ENCODE data around the gene ABLIM3.

DNA sequence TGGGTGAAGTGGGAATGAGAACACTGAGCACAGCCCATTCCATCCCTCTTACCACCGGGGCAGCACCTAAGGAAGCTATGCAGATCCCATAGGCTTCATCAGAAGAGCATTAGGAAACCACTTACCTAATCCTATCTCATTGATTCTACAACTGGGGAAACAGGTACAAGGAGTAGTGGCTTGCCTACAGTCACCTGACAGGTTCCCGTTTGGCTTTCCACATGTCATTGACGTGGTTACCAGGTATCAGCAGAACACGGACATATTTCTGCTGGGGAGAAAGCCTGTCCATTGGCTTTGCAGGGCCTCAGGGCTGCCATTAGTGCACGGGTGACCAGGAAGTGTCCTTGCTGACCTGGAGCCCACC is 141.7 kb downstream of the ABLIM3 start:
- TF ChIP-seq CTCF (IDR thresholded peaks at IDR 0.05; ENCODE audit: poor library complexity, severe bottlenecking) (no peak), POLR2AphosphoS5 (IDR thresholded peaks at IDR 0.05) (no peak), SMC3 (conservative IDR thresholded peaks at IDR 0.05; ENCODE audit: poor library complexity) (no peak), EZH2 (IDR thresholded peaks at IDR 0.05; ENCODE audit: borderline replicate concordance, insufficient read depth, low read length, poor library complexity, severe bottlenecking) (no peak), TAF1 (IDR thresholded peaks at IDR 0.05; ENCODE audit: low read depth) (no peak)
